ENCODE data around the gene EIF2B2. TPM values are rescaled to one million over a fixed set of nuclear protein-coding genes. Genes with fewer than 3 reads are reported as not detected.

EIF2B2 gene
- total RNA-seq, 1 experiment from 2014 or later: 48.3 TPM

GRCh38 chr14:74968811-74969210 is 33.9 kb upstream of the EIF2B2 start:
- no peak overlapping the region for H3K23ac ChIP-seq (ENCODE audit: insufficient read length, low read depth, low read length)
- no peak overlapping the region for H2BK120ac ChIP-seq (ENCODE audit: low read depth, low read length, poor library complexity, severe bottlenecking)
- no peak overlapping the region for H3T11ph ChIP-seq (ENCODE audit: low read length)
- H3K9me3 ChIP-seq (ENCODE audit: control insufficient read depth, low read depth, low read length): no peaks in the 10 kb centered on the region
- Mint-ChIP-seq H3K9me3 (no peaks in the 10 kb centered on the region), H3K36me3 (ENCODE audit: insufficient read depth in 1 of 3, low read depth in 3 of 3) (no peaks in the 10 kb centered on the region), H3K27me3 (ENCODE audit: low read depth) (no peaks in the 10 kb centered on the region), H3K27ac (no peak overlapping the region), H3K4me1 (peaks cover 6 to 22% of the 10 kb centered on the region in 2 experiments), H3K4me3 (no peak overlapping the region)
- no peak overlapping the region for H2AK5ac ChIP-seq (ENCODE audit: insufficient read length, low read length)
- H4K8ac ChIP-seq (replicated peaks; ENCODE audit: insufficient read length, low read depth, low read length): no peak overlapping the region
- H2BK20ac ChIP-seq (ENCODE audit: low read depth, low read length, poor library complexity, severe bottlenecking): no peak overlapping the region
- H3K4me1 ChIP-seq (ENCODE audit: insufficient read depth, low read length): no peaks in the 10 kb centered on the region
- no CpG with 5 or more reads among the region's 1 CpG for WGBS (ENCODE audit: extremely low coverage, insufficient read length, low lambda C conversion rate)
- no peak overlapping the region for H3K14ac ChIP-seq (ENCODE audit: insufficient read depth, low read length)
- no peak overlapping the region for H2BK5ac ChIP-seq (ENCODE audit: insufficient read length, low read length)
- H3K4ac ChIP-seq (ENCODE audit: low read depth, low read length): no peak overlapping the region
- no peak overlapping the region for H2BK15ac ChIP-seq (ENCODE audit: low read depth, low read length)
- H3K27me3 ChIP-seq (ENCODE audit: insufficient read depth, low read length): no peaks in the 10 kb centered on the region
- H3K27ac ChIP-seq (ENCODE audit: insufficient read length, low read depth, low read length): no peak overlapping the region
- H3K18ac ChIP-seq (ENCODE audit: insufficient read length, low read depth, low read length): no peak overlapping the region
- no peak overlapping the region for H2BK12ac ChIP-seq (ENCODE audit: insufficient read length, low read depth, low read length)
- H3K79me2 ChIP-seq (ENCODE audit: insufficient read depth, low read length): no peaks in the 10 kb centered on the region
- DNase-seq: no peak
- no peak overlapping the region for H3K4me2 ChIP-seq (ENCODE audit: insufficient read depth, insufficient read length, low read length)
- H4K91ac ChIP-seq (ENCODE audit: insufficient read length, low read depth, low read length): no peak overlapping the region
- H3K9ac ChIP-seq (ENCODE audit: extremely low read depth, insufficient read length, low read length): no peak overlapping the region
- no peak overlapping the region for H4K5ac ChIP-seq (ENCODE audit: insufficient read length, low read depth, low read length)
- H3K79me1 ChIP-seq (ENCODE audit: insufficient read depth, low read depth, low read length, poor library complexity, severe bottlenecking): no peaks in the 10 kb centered on the region
- H3K56ac ChIP-seq (ENCODE audit: insufficient read length, low read depth, low read length): no peak overlapping the region
- H2AFZ ChIP-seq (ENCODE audit: low read length): no peak overlapping the region
- H4K20me1 ChIP-seq (ENCODE audit: control insufficient read depth, insufficient read depth, insufficient read length): no peaks in the 10 kb centered on the region
- H3K23me2 ChIP-seq (ENCODE audit: insufficient read length, low read depth, low read length, poor library complexity, severe bottlenecking): no peaks in the 10 kb centered on the region
- TF ChIP-seq, protein P1, sequence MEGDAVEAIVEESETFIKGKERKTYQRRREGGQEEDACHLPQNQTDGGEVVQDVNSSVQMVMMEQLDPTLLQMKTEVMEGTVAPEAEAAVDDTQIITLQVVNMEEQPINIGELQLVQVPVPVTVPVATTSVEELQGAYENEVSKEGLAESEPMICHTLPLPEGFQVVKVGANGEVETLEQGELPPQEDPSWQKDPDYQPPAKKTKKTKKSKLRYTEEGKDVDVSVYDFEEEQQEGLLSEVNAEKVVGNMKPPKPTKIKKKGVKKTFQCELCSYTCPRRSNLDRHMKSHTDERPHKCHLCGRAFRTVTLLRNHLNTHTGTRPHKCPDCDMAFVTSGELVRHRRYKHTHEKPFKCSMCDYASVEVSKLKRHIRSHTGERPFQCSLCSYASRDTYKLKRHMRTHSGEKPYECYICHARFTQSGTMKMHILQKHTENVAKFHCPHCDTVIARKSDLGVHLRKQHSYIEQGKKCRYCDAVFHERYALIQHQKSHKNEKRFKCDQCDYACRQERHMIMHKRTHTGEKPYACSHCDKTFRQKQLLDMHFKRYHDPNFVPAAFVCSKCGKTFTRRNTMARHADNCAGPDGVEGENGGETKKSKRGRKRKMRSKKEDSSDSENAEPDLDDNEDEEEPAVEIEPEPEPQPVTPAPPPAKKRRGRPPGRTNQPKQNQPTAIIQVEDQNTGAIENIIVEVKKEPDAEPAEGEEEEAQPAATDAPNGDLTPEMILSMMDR (conservative IDR thresholded peaks at IDR 0.05): no peak

Measured in H9 (cell line).